ENCODE results near the gene PAPOLA.

The PAPOLA gene

GRCh38 chr14:96568621-96569020, 66.4 kb downstream of the PAPOLA start:
- DNase-seq: no peak

- no peak for DNase-seq
Measured at GRCh38 chr14:96571311-96571710, 69.1 kb downstream of the PAPOLA start.

- DNase-seq: no peak
Measured at GRCh38 chr14:96573473-96574100, 71.4 kb downstream of the PAPOLA start.

- DNase-seq: no peak
Measured at GRCh38 chr14:96574171-96574632, 72.0 kb downstream of the PAPOLA start.

- no peak for DNase-seq
Measured at GRCh38 chr14:96574633-96575632, 72.8 kb downstream of the PAPOLA start.

GRCh38 chr14:96576359-96576758, 74.2 kb downstream of the PAPOLA start:
- no peak for DNase-seq

- DNase-seq: no peak
Measured at GRCh38 chr14:96576937-96577336, 74.8 kb downstream of the PAPOLA start.

GRCh38 chr14:96578619-96579018, 76.4 kb downstream of the PAPOLA start:
- no peak for DNase-seq

GRCh38 chr14:96579358-96579757, 77.2 kb downstream of the PAPOLA start:
- no peak for DNase-seq

- DNase-seq: no peak
Measured at GRCh38 chr14:96579855-96580254, 77.7 kb downstream of the PAPOLA start.

- DNase-seq: no peak
Measured at GRCh38 chr14:96580566-96580965, 78.4 kb downstream of the PAPOLA start.

GRCh38 chr14:96581026-96581425, 78.8 kb downstream of the PAPOLA start:
- no peak for DNase-seq

- DNase-seq: no peak
Measured at GRCh38 chr14:96581902-96582301, 79.7 kb downstream of the PAPOLA start.

- DNase-seq: no peak
Measured at GRCh38 chr14:96582411-96582961, 80.3 kb downstream of the PAPOLA start.

GRCh38 chr14:96582995-96583394, 80.8 kb downstream of the PAPOLA start:
- DNase-seq: no peak

GRCh38 chr14:96583569-96584041, 81.4 kb downstream of the PAPOLA start:
- no peak for DNase-seq

- DNase-seq: peak; percentile 24
Measured at GRCh38 chr14:96584199-96584906, 82.2 kb downstream of the PAPOLA start.

GRCh38 chr14:96584907-96585671, 82.9 kb downstream of the PAPOLA start:
- no peak for DNase-seq

- no peak for DNase-seq
Measured at GRCh38 chr14:96585672-96586013, 83.5 kb downstream of the PAPOLA start.

GRCh38 chr14:96586056-96586455, 83.9 kb downstream of the PAPOLA start:
- no peak for DNase-seq

- no peak for DNase-seq
Measured at GRCh38 chr14:96586921-96587822, 85.0 kb downstream of the PAPOLA start.
